Natural killer cell (primary cell): ENCODE data around the gene SUPT7L. TPM values are rescaled to one million over a fixed set of nuclear protein-coding genes. Genes with fewer than 3 reads are reported as not detected.

ENCODE experiments used
- ATAC-seq, 3 donors: fragments of 150-1000 bp in 2 of 3; fragments of 200-7000 bp in 1 of 3; cut with Tn5 transposase; 1 replicate in 1 of 3; 2 replicates in 2 of 3; pipeline ENCODE4 v1.10.0; 2021; ENCODE audit warnings: mild to moderate bottlenecking in 2 of 3, moderate library complexity in 2 of 3
- DNase-seq, 2 donors: peaks; one replicate each; pipeline versions ENCODE4 v3.0.0 to v3.0.0-alpha.2; 2013 to 2021; ENCODE audit warnings: mixed read lengths in 1 of 2
- H3K27ac ChIP-seq: one replicate; pipeline ENCODE4 v1.5.1; 2013; ENCODE audit warnings: mild to moderate bottlenecking, low read length
- H3K27me3 ChIP-seq: one replicate; pipeline ENCODE4 v1.6.1; 2013; ENCODE audit warnings: low read length; ENCODE audit not compliant: control insufficient read depth, insufficient read depth
- H3K36me3 ChIP-seq: one replicate; pipeline ENCODE4 v1.6.1; 2013; ENCODE audit warnings: low read length; ENCODE audit not compliant: control insufficient read depth, insufficient read depth
- H3K4me1 ChIP-seq: one replicate; pipeline ENCODE4 v1.6.1; 2013; ENCODE audit warnings: low read length; ENCODE audit not compliant: control insufficient read depth, insufficient read depth
- H3K4me3 ChIP-seq: one replicate; pipeline ENCODE4 v1.5.1; 2013; ENCODE audit warnings: low read length
- H3K9me3 ChIP-seq: one replicate; pipeline ENCODE4 v1.6.1; 2013; ENCODE audit warnings: low read length; ENCODE audit not compliant: control insufficient read depth, insufficient read depth
- H3K27ac Mint-ChIP-seq, 2 donors: one replicate each; pipeline ENCODE4 v1.8.0; 2022; ENCODE audit warnings: mild to moderate bottlenecking in 2 of 2, mixed read lengths in 2 of 2, moderate library complexity in 1 of 2
- H3K27me3 Mint-ChIP-seq, 2 donors: one replicate each; pipeline ENCODE4 v1.8.0; 2022; ENCODE audit warnings: low read depth in 2 of 2, mixed read lengths in 2 of 2
- H3K36me3 Mint-ChIP-seq: one replicate; pipeline ENCODE4 v1.8.0; 2022; ENCODE audit warnings: mixed read lengths
- H3K4me1 Mint-ChIP-seq, 2 donors: one replicate each; pipeline ENCODE4 v1.8.0; 2022; ENCODE audit warnings: mixed read lengths in 2 of 2
- H3K4me3 Mint-ChIP-seq: one replicate; pipeline ENCODE4 v1.8.0; 2022; ENCODE audit warnings: mild to moderate bottlenecking, moderate library complexity, mixed read lengths
- H3K9me3 Mint-ChIP-seq, 2 donors: one replicate each; pipeline ENCODE4 v1.8.0; 2022; ENCODE audit warnings: mixed read lengths in 2 of 2
- WGBS: methylation state at CpG from one replicate; pipeline ENCODE4 v1.1.7; 2013; ENCODE audit warnings: missing lambda C conversion rate; ENCODE audit not compliant: insufficient coverage; 5-methylcytosine and 5-hydroxymethylcytosine counted together
- intact Hi-C: fragments of 100-400 bp; cut with micrococcal nuclease; formaldehyde crosslinking; loops from one replicate; pipeline ENCODE4 v1.14.2; 2022
- total RNA-seq, 4 donors: library from RNA; stranded (reverse); fragments of 120-200 nt in 1 of 4; gene quantifications; one replicate each; pipeline versions ENCODE4 v1.2.3 to v1.2.4, GENCODE V29; 2013 to 2022
- TF ChIP-seq, protein P1 (sequence below): fragments of 200-600 bp; IDR thresholded peaks from one replicate; pipeline ENCODE4 v1.8.0; 2022; ENCODE audit warnings: antibody characterized with exemption

SUPT7L gene
- total RNA-seq, 3 donors from 2014 or later (not counting 1 experiment from before 2014, with no cell fraction given), result 52.2 to 53.7 (median 52.8) TPM

- TF ChIP-seq, protein P1, sequence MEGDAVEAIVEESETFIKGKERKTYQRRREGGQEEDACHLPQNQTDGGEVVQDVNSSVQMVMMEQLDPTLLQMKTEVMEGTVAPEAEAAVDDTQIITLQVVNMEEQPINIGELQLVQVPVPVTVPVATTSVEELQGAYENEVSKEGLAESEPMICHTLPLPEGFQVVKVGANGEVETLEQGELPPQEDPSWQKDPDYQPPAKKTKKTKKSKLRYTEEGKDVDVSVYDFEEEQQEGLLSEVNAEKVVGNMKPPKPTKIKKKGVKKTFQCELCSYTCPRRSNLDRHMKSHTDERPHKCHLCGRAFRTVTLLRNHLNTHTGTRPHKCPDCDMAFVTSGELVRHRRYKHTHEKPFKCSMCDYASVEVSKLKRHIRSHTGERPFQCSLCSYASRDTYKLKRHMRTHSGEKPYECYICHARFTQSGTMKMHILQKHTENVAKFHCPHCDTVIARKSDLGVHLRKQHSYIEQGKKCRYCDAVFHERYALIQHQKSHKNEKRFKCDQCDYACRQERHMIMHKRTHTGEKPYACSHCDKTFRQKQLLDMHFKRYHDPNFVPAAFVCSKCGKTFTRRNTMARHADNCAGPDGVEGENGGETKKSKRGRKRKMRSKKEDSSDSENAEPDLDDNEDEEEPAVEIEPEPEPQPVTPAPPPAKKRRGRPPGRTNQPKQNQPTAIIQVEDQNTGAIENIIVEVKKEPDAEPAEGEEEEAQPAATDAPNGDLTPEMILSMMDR, result no peak
- Histone ChIP-seq H3K36me3 (no peaks in the 10 kb centered on the region), H3K27ac (no peak overlapping the region), H3K9me3 (no peaks in the 10 kb centered on the region), H3K27me3 (no peaks in the 10 kb centered on the region), H3K4me3 (no peak overlapping the region), H3K4me1 (no peaks in the 10 kb centered on the region)
- H3K27ac Mint-ChIP-seq, result no peak overlapping the region
- 84% methylated on average over 2 of the region's 2 CpGs for WGBS
- DNase-seq (no peak), ATAC-seq (no peak)
- no peaks in the 10 kb centered on the region for H3K4me1 Mint-ChIP-seq
- no peaks in the 10 kb centered on the region for H3K9me3 Mint-ChIP-seq
- intact Hi-C loops, result no loop called here
- no peaks in the 10 kb centered on the region for H3K36me3 Mint-ChIP-seq
- no peak overlapping the region for H3K4me3 Mint-ChIP-seq
- peaks cover 0 to 7% of the 10 kb centered on the region in 2 donors for H3K27me3 Mint-ChIP-seq
Observed at GRCh38 chr2:27709326-27709725, 45.9 kb upstream of the SUPT7L start.

GRCh38 chr2:27708666-27709065 lies 45.3 kb upstream of the SUPT7L start:
- DNase-seq, result no peak
- no peaks in the 10 kb centered on the region for H3K9me3 ChIP-seq
- H3K36me3 Mint-ChIP-seq, result no peaks in the 10 kb centered on the region
- H3K27ac ChIP-seq, result no peak overlapping the region
- no peak overlapping the region for H3K4me3 Mint-ChIP-seq
- TF ChIP-seq, protein P1, result no peak
- ATAC-seq, result no peak
- H3K4me1 Mint-ChIP-seq, result peaks cover 0 to 4% of the 10 kb centered on the region in 2 donors
- no peaks in the 10 kb centered on the region for H3K36me3 ChIP-seq
- intact Hi-C loops, result no loop called here
- H3K4me3 ChIP-seq, result no peak overlapping the region
- no peaks in the 10 kb centered on the region for H3K9me3 Mint-ChIP-seq
- H3K27ac Mint-ChIP-seq, result no peak overlapping the region
- peaks cover 4% of the 10 kb centered on the region for H3K4me1 ChIP-seq
- no peaks in the 10 kb centered on the region for H3K27me3 ChIP-seq
- WGBS, result 92% methylated on average over 2 of the region's 3 CpGs
- peaks cover 0 to 7% of the 10 kb centered on the region in 2 donors for H3K27me3 Mint-ChIP-seq

GRCh38 chr2:27708257-27708654 lies 44.8 kb upstream of the SUPT7L start:
- no peak for ATAC-seq
- H3K4me3 Mint-ChIP-seq, result no peak overlapping the region

More at GRCh38 chr2:27708257-27708654, 44.8 kb upstream of the SUPT7L start:
- Mint-ChIP-seq H3K9me3 (no peaks in the 10 kb centered on the region), H3K27me3 (peaks cover 0 to 7% of the 10 kb centered on the region in 2 donors), H3K36me3 (no peaks in the 10 kb centered on the region), H3K4me1 (peaks cover 0 to 8% of the 10 kb centered on the region in 2 donors), H3K27ac (no peak overlapping the region)
- H3K27me3 ChIP-seq, result no peaks in the 10 kb centered on the region
- H3K27ac ChIP-seq, result no peak overlapping the region
- no peaks in the 10 kb centered on the region for H3K36me3 ChIP-seq
- peaks cover 6% of the 10 kb centered on the region for H3K4me1 ChIP-seq
- no peaks in the 10 kb centered on the region for H3K9me3 ChIP-seq
- intact Hi-C loops, result no loop called here
- DNase-seq, result no peak
- TF ChIP-seq, protein P1, result no peak
- H3K4me3 ChIP-seq, result no peak overlapping the region
- WGBS, result 90% methylated on average over 7 of the region's 7 CpGs
